HG03175 (cell line): ENCODE data around the gene UVRAG.

Experiments
- ATAC-seq: cut with Tn5 transposase; IDR thresholded peaks from one replicate; pipeline ENCODE4 v1.9.1; 2021; ENCODE audit warnings: mild to moderate bottlenecking, moderate library complexity; ENCODE audit not compliant: unreplicated experiment

Gene UVRAG

GRCh38 chr11:75783416-75784084 lies 31.5 kb upstream of the UVRAG start:
- ATAC-seq = no peak

GRCh38 chr11:75784085-75784478 lies 30.9 kb upstream of the UVRAG start:
- ATAC-seq = no peak

GRCh38 chr11:75784506-75784905 lies 30.5 kb upstream of the UVRAG start:
- ATAC-seq = no peak

GRCh38 chr11:75785187-75785586 lies 29.8 kb upstream of the UVRAG start:
- no peak for ATAC-seq

- ATAC-seq = peak; percentile 91
These were observed 28.8 kb upstream of the UVRAG start for GRCh38 chr11:75786101-75786736.

GRCh38 chr11:75789521-75789920 lies 25.5 kb upstream of the UVRAG start:
- no peak for ATAC-seq

- ATAC-seq = no peak
These were observed 24.0 kb upstream of the UVRAG start for GRCh38 chr11:75790986-75791385.

GRCh38 chr11:75792127-75792731 lies 22.8 kb upstream of the UVRAG start:
- no peak for ATAC-seq

GRCh38 chr11:75792997-75793800 lies 21.8 kb upstream of the UVRAG start:
- no peak for ATAC-seq

GRCh38 chr11:75793966-75794365 lies 21.0 kb upstream of the UVRAG start:
- no peak for ATAC-seq

GRCh38 chr11:75795276-75796090 lies 19.5 kb upstream of the UVRAG start:
- no peak for ATAC-seq

GRCh38 chr11:75796091-75796435 lies 18.9 kb upstream of the UVRAG start:
- no peak for ATAC-seq

GRCh38 chr11:75797116-75797515 lies 17.9 kb upstream of the UVRAG start:
- no peak for ATAC-seq

- ATAC-seq = no peak
These were observed 17.2 kb upstream of the UVRAG start for GRCh38 chr11:75797792-75798191.

- no peak for ATAC-seq
These were observed 14.8 kb upstream of the UVRAG start for GRCh38 chr11:75800136-75800675.

GRCh38 chr11:75800728-75801361 lies 14.2 kb upstream of the UVRAG start:
- ATAC-seq = no peak

GRCh38 chr11:75801362-75802020 lies 13.5 kb upstream of the UVRAG start:
- ATAC-seq = no peak

- ATAC-seq = no peak
These were observed 12.7 kb upstream of the UVRAG start for GRCh38 chr11:75802021-75802912.
